GM12875 (cell line): Measurements from ENCODE around the gene BMP7.

ENCODE experiments used
- H3K4me3 ChIP-seq: one replicate; pipeline ENCODE4 v1.5.1; 2011; ENCODE audit warnings: low read depth, low read length, control low read depth
- TF ChIP-seq, protein P1 (sequence below): IDR thresholded peaks from 2 replicates; pipeline ENCODE4 v1.5.1; 2011; ENCODE audit warnings: low read depth, mild to moderate bottlenecking, control low read depth, inconsistent platforms, low read length, moderate library complexity, borderline replicate concordance; ENCODE audit not compliant: insufficient read depth

BMP7 gene

DNA sequence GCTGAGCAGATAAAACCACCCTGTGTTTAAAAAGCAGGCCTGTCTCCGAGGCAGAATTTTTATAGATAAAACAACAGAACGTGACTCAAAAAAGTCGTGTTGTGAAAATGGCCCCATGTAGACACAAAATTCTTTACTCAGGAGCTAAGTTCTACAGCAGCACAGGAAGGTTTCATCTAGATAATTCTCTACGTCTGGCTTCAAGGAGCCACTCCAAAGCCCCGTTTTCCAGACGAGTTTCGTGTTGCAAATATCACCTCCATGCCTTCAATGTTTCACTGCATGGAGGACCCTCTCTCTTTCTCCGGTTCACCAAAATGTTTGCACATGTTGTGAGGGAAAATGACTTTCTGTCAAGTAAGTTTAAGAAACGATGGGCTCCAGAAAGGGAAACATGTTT, 12.0 kb upstream of the BMP7 start:
- no peak overlapping the region for H3K4me3 ChIP-seq
- TF ChIP-seq, protein P1, sequence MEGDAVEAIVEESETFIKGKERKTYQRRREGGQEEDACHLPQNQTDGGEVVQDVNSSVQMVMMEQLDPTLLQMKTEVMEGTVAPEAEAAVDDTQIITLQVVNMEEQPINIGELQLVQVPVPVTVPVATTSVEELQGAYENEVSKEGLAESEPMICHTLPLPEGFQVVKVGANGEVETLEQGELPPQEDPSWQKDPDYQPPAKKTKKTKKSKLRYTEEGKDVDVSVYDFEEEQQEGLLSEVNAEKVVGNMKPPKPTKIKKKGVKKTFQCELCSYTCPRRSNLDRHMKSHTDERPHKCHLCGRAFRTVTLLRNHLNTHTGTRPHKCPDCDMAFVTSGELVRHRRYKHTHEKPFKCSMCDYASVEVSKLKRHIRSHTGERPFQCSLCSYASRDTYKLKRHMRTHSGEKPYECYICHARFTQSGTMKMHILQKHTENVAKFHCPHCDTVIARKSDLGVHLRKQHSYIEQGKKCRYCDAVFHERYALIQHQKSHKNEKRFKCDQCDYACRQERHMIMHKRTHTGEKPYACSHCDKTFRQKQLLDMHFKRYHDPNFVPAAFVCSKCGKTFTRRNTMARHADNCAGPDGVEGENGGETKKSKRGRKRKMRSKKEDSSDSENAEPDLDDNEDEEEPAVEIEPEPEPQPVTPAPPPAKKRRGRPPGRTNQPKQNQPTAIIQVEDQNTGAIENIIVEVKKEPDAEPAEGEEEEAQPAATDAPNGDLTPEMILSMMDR = no peak

DNA sequence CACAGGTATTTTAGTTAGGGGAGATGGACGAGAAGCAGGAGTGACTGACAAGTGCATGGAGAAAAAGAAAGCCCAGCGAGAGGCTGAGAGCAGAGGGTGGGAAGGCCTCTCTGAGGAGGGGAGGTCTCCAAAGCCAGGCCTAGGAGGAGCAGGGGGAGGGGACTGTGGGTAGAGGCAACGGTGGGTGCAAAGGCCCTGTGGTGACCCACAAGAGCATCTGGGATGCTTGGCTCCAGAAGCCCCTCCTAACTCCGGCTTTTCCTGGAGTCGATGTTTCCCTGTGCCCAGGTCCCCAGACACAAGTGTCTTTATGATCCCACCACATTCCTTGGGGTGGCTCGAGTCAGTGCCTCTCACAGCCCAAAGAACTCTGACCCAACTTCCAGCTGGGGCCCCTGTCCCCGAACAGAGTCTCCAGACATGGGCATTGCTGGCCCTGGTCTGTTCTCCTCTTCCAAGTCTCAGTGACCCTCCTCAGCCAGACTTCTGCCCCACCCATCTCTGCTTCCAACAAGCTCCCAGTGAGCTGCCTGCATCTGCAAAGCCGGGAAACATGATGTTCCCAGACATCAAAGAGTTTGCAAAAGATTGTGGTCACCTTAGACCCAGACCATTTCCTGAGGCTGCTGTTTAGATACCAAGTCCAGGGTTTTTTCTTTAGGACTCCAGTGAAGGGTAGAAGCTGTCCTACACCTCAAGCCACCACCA, 11.1 kb upstream of the BMP7 start:
- no peak overlapping the region for H3K4me3 ChIP-seq
- TF ChIP-seq, protein P1 = no peak

DNA sequence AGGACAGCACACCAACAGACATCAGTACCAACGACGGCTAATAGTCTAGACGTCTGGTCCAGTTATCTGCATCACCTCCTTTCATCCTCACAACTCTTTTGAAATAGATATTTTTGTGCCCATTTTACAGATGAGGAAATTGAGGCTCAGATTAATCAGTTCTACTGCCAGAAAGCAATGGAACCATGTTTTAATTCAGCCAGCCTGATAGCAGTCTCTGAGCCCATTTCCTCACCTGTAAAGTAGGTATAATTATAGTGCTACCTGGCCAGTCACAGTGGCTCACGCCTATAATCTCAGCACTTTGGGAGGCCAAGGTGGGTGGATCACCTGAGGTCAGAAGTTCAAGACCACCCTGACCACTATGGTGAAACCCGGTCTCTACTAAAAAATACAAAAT, 9.8 kb upstream of the BMP7 start:
- no peak overlapping the region for H3K4me3 ChIP-seq
- TF ChIP-seq, protein P1 = no peak

DNA sequence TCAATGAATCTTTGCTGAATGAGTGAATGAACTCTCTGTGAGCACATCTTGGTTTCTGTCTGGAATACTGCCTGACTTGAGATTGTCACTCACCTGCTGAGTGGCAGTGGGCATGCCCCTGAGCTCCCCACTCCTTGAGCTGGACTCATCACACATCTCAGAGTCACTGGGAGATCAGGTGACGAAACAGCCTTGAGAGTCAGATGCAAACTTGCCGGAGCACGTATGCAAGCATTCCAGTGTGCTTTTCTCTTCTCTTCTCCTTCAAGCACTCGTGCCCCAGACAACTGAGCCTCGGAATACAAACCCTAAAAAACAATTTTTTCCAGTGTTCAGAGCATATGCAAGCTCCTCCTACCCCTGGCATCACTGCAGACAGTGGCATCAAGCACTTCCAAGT, 9.4 kb upstream of the BMP7 start:
- H3K4me3 ChIP-seq = no peak overlapping the region
- TF ChIP-seq, protein P1 = no peak

DNA sequence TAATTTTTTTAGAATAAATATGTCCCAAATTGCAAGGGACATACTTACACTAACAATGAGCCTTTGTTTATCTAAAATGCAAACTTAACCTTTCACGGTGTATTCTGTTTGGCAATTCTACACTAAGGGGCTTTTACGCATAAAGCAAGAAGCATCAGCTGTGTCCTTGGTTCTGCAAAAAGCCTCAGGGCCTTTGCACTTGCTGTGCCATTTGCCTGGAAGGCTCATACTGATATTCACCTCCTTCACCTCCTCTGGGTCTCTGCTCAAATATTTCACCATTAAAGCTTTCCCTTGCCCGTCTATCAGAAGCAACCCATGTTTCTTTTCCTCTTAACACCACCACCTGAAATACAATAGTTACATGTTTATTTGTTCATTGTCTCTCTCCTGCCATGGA, 8.9 kb upstream of the BMP7 start:
- TF ChIP-seq, protein P1 = no peak
- no peak overlapping the region for H3K4me3 ChIP-seq

DNA sequence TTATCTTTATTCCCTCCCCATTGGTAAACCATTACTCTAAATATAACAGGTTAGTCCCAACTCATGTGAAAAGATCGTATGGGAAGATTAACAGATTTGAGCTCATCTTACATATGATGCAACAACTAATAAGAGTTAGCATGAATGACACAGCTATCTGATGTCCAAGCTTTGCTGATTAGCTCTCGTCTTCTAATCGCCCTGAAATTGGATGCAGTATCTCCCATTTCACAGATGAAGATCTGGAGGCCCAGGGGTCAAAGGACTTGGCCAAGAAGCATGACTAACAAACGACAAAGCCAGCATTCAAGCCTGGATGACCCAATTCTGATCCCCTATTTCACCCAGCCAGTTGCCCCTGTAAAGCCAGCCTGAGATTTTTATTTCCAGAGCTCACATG, 8.4 kb upstream of the BMP7 start:
- TF ChIP-seq, protein P1 = no peak
- no peak overlapping the region for H3K4me3 ChIP-seq

DNA sequence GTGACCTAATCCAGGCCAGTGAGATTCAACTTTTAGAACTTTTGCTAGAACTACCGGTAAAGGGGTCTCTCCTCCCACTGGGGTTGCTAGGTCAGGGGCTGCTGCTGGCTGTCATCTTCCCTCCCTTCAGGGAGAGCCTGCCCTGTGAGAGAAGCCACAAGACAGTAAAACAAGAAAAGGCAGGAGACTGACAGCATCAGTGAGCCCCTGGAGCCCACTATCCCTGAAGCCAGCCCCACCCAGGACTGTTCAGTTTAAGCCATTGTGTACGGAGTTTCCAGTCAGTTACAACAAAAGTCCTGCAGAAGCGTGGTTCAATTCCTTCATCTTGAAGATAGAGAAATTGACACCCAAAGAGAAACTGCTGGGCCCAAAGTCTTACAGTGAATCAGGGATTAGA, 7.9 kb upstream of the BMP7 start:
- no peak overlapping the region for H3K4me3 ChIP-seq
- TF ChIP-seq, protein P1 = no peak
